BLaER1 (cell line): ENCODE measurements around the gene KRT14.
"Not testable (repeated sequence)": the region's sequence is repeated elsewhere in the genome, so short reads cannot be mapped to it uniquely, and the experiment has no call there.

ENCODE experiments used
- H3K27ac ChIP-seq: shearing (Covaris generic); formaldehyde crosslinking; 2 replicates; pipeline ENCODE4 v1.8.1; 2022
- H3K27me3 ChIP-seq: shearing (Covaris generic); formaldehyde crosslinking; 2 replicates; pipeline ENCODE4 v1.8.1; 2022
- H3K36me3 ChIP-seq: shearing (Covaris generic); formaldehyde crosslinking; 2 replicates; pipeline ENCODE4 v1.8.1; 2022
- H3K4me1 ChIP-seq: shearing (Covaris generic); formaldehyde crosslinking; 2 replicates; pipeline ENCODE4 v1.8.1; 2022
- H3K4me2 ChIP-seq: shearing (Covaris generic); formaldehyde crosslinking; 2 replicates; pipeline ENCODE4 v1.8.1; 2022
- H3K4me3 ChIP-seq: shearing (Covaris generic); formaldehyde crosslinking; 2 replicates; pipeline ENCODE4 v1.8.1; 2022
- H3K9ac ChIP-seq: shearing (Covaris generic); formaldehyde crosslinking; 2 replicates; pipeline ENCODE4 v1.8.1; 2022
- H3K9me3 ChIP-seq: shearing (Covaris generic); formaldehyde crosslinking; 2 replicates; pipeline ENCODE4 v1.8.1; 2022
- H4K20me1 ChIP-seq: shearing (Covaris generic); formaldehyde crosslinking; 2 replicates; pipeline ENCODE4 v1.8.1; 2022
- Cebpa-rat ChIP-seq: shearing (Covaris generic); IDR thresholded peaks from 2 replicates; pipeline ENCODE4 v1.8.1; 2022

KRT14 gene

GRCh38 chr17:41615454-41615853, 28.8 kb upstream of the KRT14 start:
- H3K4me2 ChIP-seq: no peak overlapping the region
- peaks cover 10% of the 10 kb centered on the region for H3K4me1 ChIP-seq
- no peaks in the 10 kb centered on the region for H3K36me3 ChIP-seq
- H3K9me3 ChIP-seq: no peaks in the 10 kb centered on the region
- H3K4me3 ChIP-seq: no peak overlapping the region
- H3K27ac ChIP-seq: no peak overlapping the region
- H3K9ac ChIP-seq: no peak overlapping the region
- TF ChIP-seq Cebpa-rat: no peak
- no peaks in the 10 kb centered on the region for H3K27me3 ChIP-seq
- no peaks in the 10 kb centered on the region for H4K20me1 ChIP-seq

GRCh38 chr17:41614767-41615166, 28.1 kb upstream of the KRT14 start:
- H3K9me3 ChIP-seq, H3K27me3 ChIP-seq, H3K4me3 ChIP-seq, H4K20me1 ChIP-seq, H3K36me3 ChIP-seq, H3K9ac ChIP-seq, H3K4me2 ChIP-seq, H3K27ac ChIP-seq: not testable (repeated sequence)
- H3K4me1 ChIP-seq: peaks cover 11% of the 10 kb centered on the region

GRCh38 chr17:41614098-41614497, 27.4 kb upstream of the KRT14 start:
- no peak overlapping the region for H3K9ac ChIP-seq
- H3K36me3 ChIP-seq: no peaks in the 10 kb centered on the region
- no peak for TF ChIP-seq Cebpa-rat
- H3K4me2 ChIP-seq: no peak overlapping the region
- no peaks in the 10 kb centered on the region for H3K9me3 ChIP-seq
- H3K4me1 ChIP-seq: peaks cover 18% of the 10 kb centered on the region
- H3K4me3 ChIP-seq: no peak overlapping the region
- no peaks in the 10 kb centered on the region for H4K20me1 ChIP-seq
- no peak overlapping the region for H3K27ac ChIP-seq
- no peaks in the 10 kb centered on the region for H3K27me3 ChIP-seq

GRCh38 chr17:41613277-41614082, 26.8 kb upstream of the KRT14 start:
- H3K4me1 ChIP-seq: peaks cover 24% of the 10 kb centered on the region
- no peak overlapping the region for H3K4me3 ChIP-seq
- H3K9ac ChIP-seq: no peak overlapping the region
- H3K27ac ChIP-seq: no peak overlapping the region
- H4K20me1 ChIP-seq: no peaks in the 10 kb centered on the region
- no peak overlapping the region for H3K4me2 ChIP-seq
- TF ChIP-seq Cebpa-rat: no peak
- H3K27me3 ChIP-seq: no peaks in the 10 kb centered on the region
- H3K36me3 ChIP-seq: no peaks in the 10 kb centered on the region
- H3K9me3 ChIP-seq: no peaks in the 10 kb centered on the region

GRCh38 chr17:41612376-41613160, 25.9 kb upstream of the KRT14 start, which contains the start of gene KRT16:
Gene KRT16, minus strand, starts transcription at chr17:41612767. Its CDS starts 79 bp downstream, at chr17:41612688.
- peaks cover 27% of the 10 kb centered on the region for H3K4me1 ChIP-seq

GRCh38 chr17:41610965-41611640, 24.4 kb upstream of the KRT14 start:
- Histone ChIP-seq H3K36me3 (no peaks in the 10 kb centered on the region), H3K4me3 (no peak overlapping the region), H3K27me3 (no peaks in the 10 kb centered on the region), H3K27ac (no peak overlapping the region), H3K4me1 (peaks cover 17% of the 10 kb centered on the region), H3K9ac (no peak overlapping the region), H3K9me3 (peaks cover 18% of the 10 kb centered on the region), H3K4me2 (no peak overlapping the region), H4K20me1 (no peaks in the 10 kb centered on the region)
- no peak for TF ChIP-seq Cebpa-rat

More at GRCh38 chr17:41612376-41613160, 25.9 kb upstream of the KRT14 start, which contains the start of gene KRT16:
- H3K27me3 ChIP-seq, H3K36me3 ChIP-seq, H3K4me3 ChIP-seq, H3K4me2 ChIP-seq, H3K9ac ChIP-seq, H4K20me1 ChIP-seq, H3K9me3 ChIP-seq, H3K27ac ChIP-seq: not testable (repeated sequence)

GRCh38 chr17:41610061-41610517, 23.4 kb upstream of the KRT14 start:
- not testable (repeated sequence) for H3K4me3 ChIP-seq, H3K36me3 ChIP-seq, H3K9ac ChIP-seq, H4K20me1 ChIP-seq, H3K27ac ChIP-seq, H3K4me2 ChIP-seq, H3K27me3 ChIP-seq
- Histone ChIP-seq H3K4me1 (peaks cover 17% of the 10 kb centered on the region), H3K9me3 (peaks cover 28% of the 10 kb centered on the region)

GRCh38 chr17:41606930-41607329, 20.2 kb upstream of the KRT14 start:
- H3K4me3 ChIP-seq: not testable (repeated sequence)

GRCh38 chr17:41602524-41602923, 15.8 kb upstream of the KRT14 start:
- TF ChIP-seq Cebpa-rat: no peak
- Histone ChIP-seq H3K36me3 (no peaks in the 10 kb centered on the region), H3K27me3 (no peaks in the 10 kb centered on the region)

More at GRCh38 chr17:41606930-41607329, 20.2 kb upstream of the KRT14 start:
- H3K4me2 ChIP-seq, H4K20me1 ChIP-seq, H3K9ac ChIP-seq, H3K27me3 ChIP-seq, H3K27ac ChIP-seq, H3K36me3 ChIP-seq: not testable (repeated sequence)
- Histone ChIP-seq H3K4me1 (peaks cover 17% of the 10 kb centered on the region), H3K9me3 (peaks cover 28% of the 10 kb centered on the region)

GRCh38 chr17:41600318-41600717, 13.6 kb upstream of the KRT14 start:
- H3K4me1 ChIP-seq: no peaks in the 10 kb centered on the region
- no peak overlapping the region for H3K9ac ChIP-seq
- H4K20me1 ChIP-seq: no peaks in the 10 kb centered on the region
- H3K36me3 ChIP-seq: no peaks in the 10 kb centered on the region
- H3K9me3 ChIP-seq: peaks cover 2% of the 10 kb centered on the region; the same call in 1 of the 2 replicates
- TF ChIP-seq Cebpa-rat: no peak
- no peak overlapping the region for H3K4me2 ChIP-seq
- H3K4me3 ChIP-seq: no peak overlapping the region
- H3K27me3 ChIP-seq: no peaks in the 10 kb centered on the region
- no peak overlapping the region for H3K27ac ChIP-seq

More at GRCh38 chr17:41602524-41602923, 15.8 kb upstream of the KRT14 start:
- no peak overlapping the region for H3K27ac ChIP-seq
- H3K4me3 ChIP-seq: no peak overlapping the region
- no peak overlapping the region for H3K4me2 ChIP-seq
- no peaks in the 10 kb centered on the region for H3K4me1 ChIP-seq
- H3K9ac ChIP-seq: no peak overlapping the region
- peaks cover 24% of the 10 kb centered on the region for H3K9me3 ChIP-seq
- H4K20me1 ChIP-seq: no peaks in the 10 kb centered on the region
